SK-N-SH (cell line): ENCODE data around the gene HLA-DPB1.

Source experiments
- CHD2 ChIP-seq: fragments of 150-350 bp; IDR thresholded peaks from 2 replicates; pipeline ENCODE4 v1.6.1; 2018; ENCODE audit warnings: low read length; ENCODE audit not compliant: partially characterized antibody
- CTCF ChIP-seq: fragments of 200-600 bp; sonication (generic); IDR thresholded peaks from 2 replicates; pipeline ENCODE4 v1.6.1; 2017; ENCODE audit warnings: antibody characterized with exemption, mild to moderate bottlenecking, moderate library complexity
- EP300 ChIP-seq, 2 experiments: IDR thresholded peaks; 2 replicates each; pipeline versions ENCODE4 v1.4.0 to v1.6.1; 2012; ENCODE audit warnings: borderline replicate concordance in 1 of 2, low read depth in 1 of 2, low read length in 1 of 2
- FOXJ3 ChIP-seq: sonication (generic); formaldehyde crosslinking; IDR thresholded peaks from 2 replicates; pipeline ENCODE4 v1.5.1; 2020; ENCODE audit warnings: mild to moderate bottlenecking, missing genetic modification reagents
- FOXM1 ChIP-seq: IDR thresholded peaks from 2 replicates; pipeline ENCODE4 v1.4.0; 2012; ENCODE audit warnings: low read depth, mild to moderate bottlenecking
- MAX ChIP-seq: IDR thresholded peaks from 2 replicates; pipeline ENCODE4 v1.4.0; 2012; ENCODE audit warnings: low read depth
- PBX3 ChIP-seq: IDR thresholded peaks from 2 replicates; pipeline ENCODE4; 2012
- POLR2AphosphoS5 ChIP-seq: IDR thresholded peaks from 2 replicates; pipeline ENCODE4 v1.6.1; 2012; ENCODE audit warnings: low read depth, low read length
- RAD21 ChIP-seq: IDR thresholded peaks from 2 replicates; pipeline ENCODE4 v1.6.1; 2012; ENCODE audit warnings: mild to moderate bottlenecking, low read length
- RCOR1 ChIP-seq: fragments of 150-350 bp; IDR thresholded peaks from 2 replicates; pipeline ENCODE4 v1.6.1; 2017; ENCODE audit warnings: antibody characterized with exemption, low read length
- REST ChIP-seq: IDR thresholded peaks from 2 replicates; pipeline ENCODE4 v1.6.1; 2012; ENCODE audit warnings: mild to moderate bottlenecking, low read depth, low read length, moderate library complexity
- TEAD4 ChIP-seq: IDR thresholded peaks from 2 replicates; pipeline ENCODE4 v1.4.0; 2012; ENCODE audit warnings: mild to moderate bottlenecking, borderline replicate concordance; ENCODE audit not compliant: insufficient read depth
- USF2 ChIP-seq: fragments of 150-350 bp; IDR thresholded peaks from 2 replicates; pipeline ENCODE4 v1.6.1; 2017; ENCODE audit warnings: antibody characterized with exemption, low read length, low read depth, borderline replicate concordance
- YY1 ChIP-seq: IDR thresholded peaks from 2 replicates; pipeline ENCODE4 v1.4.0; 2012; ENCODE audit warnings: low read depth, mild to moderate bottlenecking

- TF ChIP-seq RCOR1 = no peak
- peak; percentile 59 for TF ChIP-seq CTCF
- no peak for TF ChIP-seq USF2
- no peak for TF ChIP-seq PBX3
- no peak for TF ChIP-seq REST
- TF ChIP-seq RAD21 = peak; percentile 61
- TF ChIP-seq POLR2AphosphoS5 = no peak
- TF ChIP-seq MAX = no peak
- TF ChIP-seq YY1 = no peak
- TF ChIP-seq FOXJ3 (CRISPR knock-in tag) = no peak
- no peak for TF ChIP-seq TEAD4
- no peak for TF ChIP-seq CHD2
- no peak for TF ChIP-seq FOXM1
- no peak for TF ChIP-seq EP300 (IDR thresholded peaks at IDR 0.05; ENCODE audit: borderline replicate concordance in 1 of 2, low read depth in 1 of 2, low read length in 1 of 2)
These were observed 48.1 kb downstream of the HLA-DPB1 start for GRCh38 chr6:33123732-33124524.
